Endothelial cell of umbilical vein (primary cell): ENCODE results near the gene LRRC19. TPM values are rescaled to one million over a fixed set of nuclear protein-coding genes. Genes with fewer than 3 reads are reported as not detected.
A peak's percentile ranks its signal among the peaks of the same experiment; 100 is the strongest.

Experiments used
- BruUV-seq: library from RNA; stranded (reverse); fragments of 400-500 nt; replicated peaks from 2 replicates; lab custom pipeline; 2021; lab: Mats Ljungman, UMichigan
- CTCF ChIA-PET: fragments of 300-600, 350-600 bp; sonication (Branson Sonifier 250); formaldehyde crosslinking; loops from one replicate; lab custom pipeline; 2021; ENCODE audit warnings: antibody characterized with exemption, inconsistent platforms; lab: Charles Lee
- POLR2A ChIA-PET: fragments of 300-600, 350-600 bp; sonication (Branson Sonifier 250); formaldehyde crosslinking; loops from one replicate; lab custom pipeline; 2021; ENCODE audit warnings: antibody characterized with exemption, inconsistent platforms; lab: Charles Lee
- DNase-seq: peaks from one replicate; pipeline ENCODE4 v3.0.0-alpha.2; 2011; ENCODE audit warnings: low read depth, low spot score
- FAIRE-seq: peaks from 2 replicates; lab custom pipeline; 2011; peaks lifted over from hg19 to GRCh38; lab: Jason Lieb, UNC
- H2AFZ ChIP-seq: 2 replicates; pipeline ENCODE4 v1.6.0; 2012; ENCODE audit warnings: low read depth, low read length, control low read depth, inconsistent platforms
- H3K27ac ChIP-seq: 2 replicates; pipeline ENCODE4 v1.5.1; 2011; ENCODE audit warnings: low read depth, mild to moderate bottlenecking, control low read depth, low read length, moderate library complexity; ENCODE audit not compliant: insufficient read depth
- H3K27me3 ChIP-seq, 2 experiments: 2 replicates each; pipeline versions ENCODE4 v1.6.0 to v1.6.1; 2011; ENCODE audit warnings: low read length in 2 of 2, mixed read lengths in 1 of 2; ENCODE audit not compliant: control insufficient read depth in 2 of 2, insufficient read depth in 2 of 2
- H3K36me3 ChIP-seq, 2 experiments: 2 replicates in 1 of 2; 3 replicates in 1 of 2; pipeline ENCODE4 v1.5.1; 2011; ENCODE audit warnings: low read length in 2 of 2, mild to moderate bottlenecking in 1 of 2, moderate library complexity in 1 of 2; ENCODE audit not compliant: control insufficient read depth in 2 of 2, insufficient read depth in 2 of 2; ENCODE audit errors: extremely low read depth in 1 of 2
- H3K4me1 ChIP-seq: 3 replicates; pipeline ENCODE4 v1.5.1; 2011; ENCODE audit warnings: mild to moderate bottlenecking, low read length; ENCODE audit not compliant: control insufficient read depth, insufficient read depth; ENCODE audit errors: extremely low read depth
- H3K4me2 ChIP-seq: 2 replicates; pipeline ENCODE4 v1.6.1; 2011; ENCODE audit warnings: low read length, control low read depth, mixed read lengths; ENCODE audit not compliant: insufficient read depth
- H3K4me3 ChIP-seq, 3 experiments: fragments of 200-600 bp in 1 of 3; sonication (generic), shearing (Covaris generic) in 1 of 3; replicated peaks in 1 of 3; 2 replicates each; pipeline ENCODE4 v1.5.1; 2011 to 2016; ENCODE audit warnings: control low read depth in 3 of 3, low read length in 3 of 3, mild to moderate bottlenecking in 2 of 3, inconsistent platforms in 1 of 3, low read depth in 1 of 3, moderate library complexity in 1 of 3; ENCODE audit not compliant: insufficient read depth in 1 of 3
- H3K79me2 ChIP-seq: 2 replicates; pipeline ENCODE4 v1.6.0; 2012; ENCODE audit warnings: low read length, inconsistent platforms; ENCODE audit not compliant: control insufficient read depth, insufficient read depth
- H3K9ac ChIP-seq: replicated peaks from 2 replicates; pipeline ENCODE3; 2011; ENCODE audit warnings: low read length, control low read depth; ENCODE audit not compliant: insufficient read depth; ENCODE audit errors: extremely low read depth
- H3K9me1 ChIP-seq: replicated peaks from 3 replicates; pipeline ENCODE4 v1.6.0; 2011; ENCODE audit warnings: mild to moderate bottlenecking, low read length; ENCODE audit not compliant: control insufficient read depth, insufficient read depth; ENCODE audit errors: extremely low read depth
- H3K9me3 ChIP-seq: replicated peaks from 2 replicates; pipeline ENCODE4 v1.5.1; 2012; ENCODE audit warnings: low read length, inconsistent platforms; ENCODE audit not compliant: control insufficient read depth, insufficient read depth
- H4K20me1 ChIP-seq: replicated peaks from 2 replicates; pipeline ENCODE3; 2011; ENCODE audit warnings: mild to moderate bottlenecking, low read length; ENCODE audit not compliant: control insufficient read depth, insufficient read depth; ENCODE audit errors: extremely low read depth
- CTCF ChIP-seq, 2 donors: IDR thresholded peaks; 1 replicate in 1 of 2; 2 replicates in 1 of 2; pipeline ENCODE4 v1.5.1; 2011; ENCODE audit warnings: low read length in 2 of 2, mild to moderate bottlenecking in 2 of 2, moderate library complexity in 2 of 2, control low read depth in 1 of 2, inconsistent platforms in 1 of 2, low read depth in 1 of 2; ENCODE audit not compliant: insufficient read depth in 1 of 2; ENCODE audit errors: extremely low read depth in 1 of 2
- EZH2 ChIP-seq: IDR thresholded peaks from 2 replicates; pipeline ENCODE4 v1.6.1; 2012; ENCODE audit warnings: borderline replicate concordance, low read depth, mild to moderate bottlenecking, moderate library complexity, low read length, inconsistent platforms; ENCODE audit not compliant: severe bottlenecking
- FOS ChIP-seq: IDR thresholded peaks from 2 replicates; pipeline ENCODE4 v1.6.1; 2011; ENCODE audit warnings: mild to moderate bottlenecking, low read length, moderate library complexity, borderline replicate concordance; ENCODE audit not compliant: insufficient read depth
- GATA2 ChIP-seq: IDR thresholded peaks from 2 replicates; pipeline ENCODE4 v1.7.0; 2011; ENCODE audit warnings: low read depth, mild to moderate bottlenecking, moderate library complexity, mixed read lengths, low read length; ENCODE audit not compliant: insufficient read length, insufficient read depth
- JUN ChIP-seq: IDR thresholded peaks from 2 replicates; pipeline ENCODE4 v1.6.1; 2011; ENCODE audit warnings: borderline replicate concordance, low read depth; ENCODE audit not compliant: insufficient read length, insufficient read depth
- MAX ChIP-seq: IDR thresholded peaks from 2 replicates; pipeline ENCODE4 v1.6.1; 2011; ENCODE audit not compliant: insufficient read depth, insufficient read length
- MYC ChIP-seq: IDR thresholded peaks from one replicate; pipeline ENCODE4 v1.6.1; 2011; ENCODE audit warnings: mild to moderate bottlenecking, low read depth, low read length
- POLR2A ChIP-seq: IDR thresholded peaks from 2 replicates; pipeline ENCODE4 v1.6.1; 2012; ENCODE audit warnings: low read depth, mild to moderate bottlenecking, control low read depth, low read length
- POLR2AphosphoS5 ChIP-seq: IDR thresholded peaks from 2 replicates; pipeline ENCODE4 v1.6.1; 2012; ENCODE audit warnings: low read depth, mild to moderate bottlenecking, control low read depth, low read length, moderate library complexity; ENCODE audit not compliant: insufficient read depth
- dilution Hi-C: fragments of 300-500 bp; cut with MboI; formaldehyde crosslinking; loops from one replicate; pipeline ENCODE4 v1.15.0; 2019; ENCODE audit warnings: low sequenced_read_pairs; ENCODE audit not compliant: extremely low pct_ligation_motif_present
- intact Hi-C: fragments of 100-400 bp; cut with micrococcal nuclease; formaldehyde crosslinking; loops from one replicate; pipeline ENCODE4 v1.10.0; 2022
- polyA plus RNA-seq, 4 experiments: library from polyadenylated mRNA; depleted of rRNA in 3 of 4; stranded (reverse) in 3 of 4; unstranded in 1 of 4; fragments of >200 nt; gene quantifications; 2 replicates each; pipeline versions ENCODE4 v1.2.1 to v1.2.3, GENCODE V29; 2011 to 2012; ENCODE audit warnings: missing spikeins in 1 of 4
- total RNA-seq: library from RNA; stranded (reverse); gene quantifications from 2 replicates; pipeline ENCODE4 v1.2.3, GENCODE V29; 2021

Gene LRRC19
- total and polyA plus RNA-seq, 2 donors (not counting 3 experiments of a cell fraction or from before 2014, with no cell fraction given), result not detected

- peak; percentile 83 for FAIRE-seq
- ChIA-PET POLR2A (interaction anchor here (1.5 kb wide), 1 partner anchor 9 kb away, joined by 15 read pairs; the partner anchor contains the start of gene IFT74), CTCF (interaction anchor here (0.8 to 1.2 kb wide), 2 partner anchors 9 to 55 kb away, joined by 3 to 6 read pairs; partner anchors contain the start of genes CAAP1 and IFT74)
These were observed 58.4 kb downstream of the LRRC19 start, which contains the start of gene PLAA for GRCh38 chr9:26946753-26947727. Gene PLAA (minus strand): TSS chr9:26947242. CDS start chr9:26947045, 197 bp downstream.

More at GRCh38 chr9:26946753-26947727, 58.4 kb downstream of the LRRC19 start, which contains the start of gene PLAA:
- intact Hi-C loops, result loop anchor here (1.0 to 5.0 kb wide), 3 partner anchors 9 to 170 kb away; partner anchors contain the start of genes CAAP1 and IFT74
- Histone ChIP-seq H3K27me3 (no peaks in the 10 kb centered on the region), H3K79me2 (peaks cover 49% of the 10 kb centered on the region), H3K4me1 (peaks cover 15% of the 10 kb centered on the region), H3K27ac (peak within 1 kb of the TSS; percentile 90), H2AFZ (peak within 1 kb of the TSS; percentile 53), H3K9me1 (no peaks in the 10 kb centered on the region), H3K36me3 (no peaks in the 10 kb centered on the region), H3K4me3 (peak within 1 kb of the TSS; percentile 70 to 90 (median 80)), H3K4me2 (peak within 1 kb of the TSS; percentile 98), H3K9me3 (no peaks in the 10 kb centered on the region), H4K20me1 (no peaks in the 10 kb centered on the region), H3K9ac (peak within 1 kb of the TSS; percentile 90)
- TSS peak; percentile 70 for BruUV-seq
- TF ChIP-seq CTCF (IDR thresholded peaks at IDR 0.05; ENCODE audit: extremely low read depth in 1 of 2, insufficient read depth in 1 of 2, low read depth in 1 of 2, low read length in 2 of 2), result no peak
- peak; percentile 74 for TF ChIP-seq POLR2AphosphoS5
- TF ChIP-seq EZH2, result no peak
- TF ChIP-seq GATA2, result no peak
- peak; percentile 20 for TF ChIP-seq MAX
- TF ChIP-seq FOS, result peak; percentile 22
- peak; percentile 77 for TF ChIP-seq POLR2A
- peak; percentile 13 for TF ChIP-seq MYC
- no peak for TF ChIP-seq JUN
- dilution Hi-C loops, result no loop called here
- DNase-seq, result peak; percentile 91
